Skeletal muscle tissue (tissue), 4 donors: Measurements from ENCODE around the gene SNX27. TPM values are rescaled to one million over a fixed set of nuclear protein-coding genes. Genes with fewer than 3 reads are reported as not detected.
A peak's percentile ranks its signal among the peaks of the same experiment; 100 is the strongest.
"Not testable (repeated sequence)": the region's sequence is repeated elsewhere in the genome, so short reads cannot be mapped to it uniquely, and the experiment has no call there.

Experiments used
- H3K27ac ChIP-seq: one replicate; pipeline ENCODE4 v1.7.0; 2013; ENCODE audit warnings: mild to moderate bottlenecking, low read depth, low read length, inconsistent platforms
- H3K27me3 ChIP-seq, 3 donors: one replicate each; pipeline ENCODE4 v1.7.0; 2013; ENCODE audit warnings: low read length in 3 of 3; ENCODE audit not compliant: control insufficient read depth in 3 of 3, insufficient read depth in 3 of 3
- H3K36me3 ChIP-seq, 3 donors: one replicate each; pipeline ENCODE4 v1.7.0; 2013; ENCODE audit warnings: low read length in 3 of 3; ENCODE audit not compliant: control insufficient read depth in 3 of 3, insufficient read depth in 3 of 3
- H3K4me1 ChIP-seq, 3 donors: one replicate each; pipeline ENCODE4 v1.7.0; 2013; ENCODE audit warnings: low read length in 3 of 3, mild to moderate bottlenecking in 3 of 3; ENCODE audit not compliant: control insufficient read depth in 3 of 3, insufficient read depth in 3 of 3
- H3K4me3 ChIP-seq, 3 donors: one replicate each; pipeline ENCODE4 v1.7.0; 2013; ENCODE audit warnings: low read length in 3 of 3
- H3K9ac ChIP-seq, 3 donors: one replicate each; pipeline ENCODE4 v1.7.0; 2013; ENCODE audit warnings: low read length in 3 of 3, mild to moderate bottlenecking in 3 of 3, moderate library complexity in 2 of 3, low read depth in 1 of 3
- H3K9me3 ChIP-seq, 3 donors: one replicate each; pipeline ENCODE4 v1.7.0; 2013; ENCODE audit warnings: low read length in 3 of 3; ENCODE audit not compliant: control insufficient read depth in 3 of 3
- total RNA-seq: library from RNA; depleted of rRNA; stranded (reverse); fragments of >200 nt; gene quantifications from one replicate; pipeline ENCODE4 v1.2.3, GENCODE V29; 2014
- donor health status: Osteomylitis.

SNX27 gene
- total RNA-seq, 1 donor from 2014 or later: 36.0 TPM

- H3K4me1 ChIP-seq: peaks cover 0 to 3% (median 0%) of the 10 kb centered on the region in 3 donors
- no peak overlapping the region for H3K9ac ChIP-seq
- no peaks in the 10 kb centered on the region for H3K27me3 ChIP-seq
- H3K27ac ChIP-seq: no peak overlapping the region
- no peaks in the 10 kb centered on the region for H3K36me3 ChIP-seq
- no peaks in the 10 kb centered on the region for H3K9me3 ChIP-seq
- no peak overlapping the region for H3K4me3 ChIP-seq
Measured at GRCh38 chr1:151596166-151596953, 15.5 kb upstream of the SNX27 start.

- H3K4me1 ChIP-seq, H3K9ac ChIP-seq, H3K27me3 ChIP-seq, H3K9me3 ChIP-seq, H3K36me3 ChIP-seq, H3K4me3 ChIP-seq, H3K27ac ChIP-seq: not testable (repeated sequence)
Measured at GRCh38 chr1:151602550-151602949, 9.3 kb upstream of the SNX27 start.

- Histone ChIP-seq H3K36me3 (no peaks in the 10 kb centered on the region), H3K27me3 (peaks cover 0 to 4% (median 0%) of the 10 kb centered on the region in 3 donors), H3K27ac (no peak overlapping the region), H3K4me1 (no peaks in the 10 kb centered on the region), H3K9ac (no peak overlapping the region), H3K4me3 (no peak overlapping the region), H3K9me3 (no peaks in the 10 kb centered on the region)
Measured at GRCh38 chr1:151604291-151604690, 7.6 kb upstream of the SNX27 start.

DNA sequence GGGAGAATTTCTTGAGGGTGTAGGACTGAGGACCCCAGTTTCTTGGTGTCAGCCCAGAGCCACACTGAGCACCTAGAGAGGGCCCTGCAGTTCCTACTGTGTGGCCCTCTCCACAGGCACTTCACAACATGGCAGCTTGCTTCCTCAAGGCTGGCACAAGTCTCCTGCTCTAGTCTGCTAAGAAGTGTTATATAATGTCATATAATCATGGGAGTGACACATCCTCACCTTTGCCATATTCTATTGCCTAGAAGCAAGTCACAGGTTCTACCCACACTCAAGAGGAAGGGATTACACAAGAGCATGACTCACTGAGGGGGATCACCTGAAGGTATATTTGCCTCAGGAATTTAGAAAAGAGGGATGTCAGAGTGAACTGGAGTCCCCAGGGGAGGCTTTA lies 5.5 kb upstream of the SNX27 start:
- H3K9ac ChIP-seq: no peak overlapping the region
- H3K4me1 ChIP-seq: peaks cover 0 to 3% (median 2%) of the 10 kb centered on the region in 3 donors
- H3K9me3 ChIP-seq: no peaks in the 10 kb centered on the region
- H3K27me3 ChIP-seq: peaks cover 0 to 4% (median 0%) of the 10 kb centered on the region in 3 donors
- no peak overlapping the region for H3K27ac ChIP-seq
- no peaks in the 10 kb centered on the region for H3K36me3 ChIP-seq
- no peak overlapping the region for H3K4me3 ChIP-seq

- no peak overlapping the region for H3K9ac ChIP-seq
Measured at GRCh38 chr1:151606857-151607256, 5.0 kb upstream of the SNX27 start.

GRCh38 chr1:151610142-151610541 lies 1.7 kb upstream of the SNX27 start:
- Histone ChIP-seq H3K27ac (no peak overlapping the region), H3K27me3 (peaks cover 0 to 4% (median 0%) of the 10 kb centered on the region in 3 donors), H3K4me3 (no peak overlapping the region), H3K9me3 (no peaks in the 10 kb centered on the region), H3K9ac (no peak overlapping the region), H3K4me1 (peaks cover 12 to 21% (median 13%) of the 10 kb centered on the region in 3 donors), H3K36me3 (peaks cover 0 to 3% (median 0%) of the 10 kb centered on the region in 3 donors)

More at GRCh38 chr1:151606857-151607256, 5.0 kb upstream of the SNX27 start:
- Histone ChIP-seq H3K27ac (no peak overlapping the region), H3K4me3 (no peak overlapping the region), H3K9me3 (no peaks in the 10 kb centered on the region), H3K36me3 (no peaks in the 10 kb centered on the region), H3K4me1 (peaks cover 0 to 4% (median 3%) of the 10 kb centered on the region in 3 donors), H3K27me3 (peaks cover 0 to 4% (median 0%) of the 10 kb centered on the region in 3 donors)

GRCh38 chr1:151611288-151611790 lies 511 bp upstream of the SNX27 start:
- Histone ChIP-seq H3K27me3 (peaks cover 0 to 4% (median 0%) of the 10 kb centered on the region in 3 donors), H3K9me3 (no peaks in the 10 kb centered on the region), H3K36me3 (peaks cover 0 to 3% (median 3%) of the 10 kb centered on the region in 3 donors), H3K4me1 (peaks cover 12 to 21% (median 13%) of the 10 kb centered on the region in 3 donors), H3K4me3 (peak overlapping the region; percentile 84 to 93 (median 91)), H3K9ac (peak overlapping the region in 1 of 3 donors; percentile 78), H3K27ac (peak overlapping the region; percentile 89)

- Histone ChIP-seq H3K4me3 (peak overlapping the region; percentile 84 to 93 (median 91)), H3K27me3 (no peaks in the 10 kb centered on the region), H3K27ac (peak overlapping the region; percentile 89), H3K9me3 (no peaks in the 10 kb centered on the region), H3K4me1 (peaks cover 12 to 21% (median 13%) of the 10 kb centered on the region in 3 donors), H3K36me3 (peaks cover 0 to 3% (median 3%) of the 10 kb centered on the region in 3 donors), H3K9ac (peak overlapping the region; percentile 78 to 88 (median 86))
Measured at GRCh38 chr1:151612501-151613281, 841 bp downstream of the SNX27 start.

DNA sequence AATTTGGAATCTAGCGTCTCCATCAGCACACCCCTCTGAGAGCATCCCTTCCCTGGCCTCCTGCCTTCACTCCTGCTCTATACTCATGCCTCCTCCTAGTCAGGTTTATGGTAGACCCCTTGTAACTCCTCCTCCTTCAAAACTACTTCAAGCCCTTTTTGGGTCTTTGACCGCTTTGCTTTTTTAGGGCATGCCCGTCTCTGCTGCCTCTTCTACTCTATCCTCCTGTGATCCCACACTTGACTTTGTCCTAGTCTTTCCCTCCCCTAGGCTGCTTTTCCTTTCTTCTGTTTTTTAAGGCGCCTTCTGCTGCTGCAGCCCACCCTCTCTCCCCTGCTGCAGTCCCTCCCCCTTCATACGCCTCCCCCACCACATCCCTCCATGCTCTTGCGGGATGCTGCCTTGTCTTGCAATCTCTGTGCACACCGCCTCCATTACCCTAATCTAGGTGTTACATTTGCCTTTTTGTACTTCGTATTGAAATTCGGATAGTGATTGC lies 1.5 kb downstream of the SNX27 start:
- H3K9me3 ChIP-seq: no peaks in the 10 kb centered on the region
- peak overlapping the region; percentile 78 to 88 (median 86) for H3K9ac ChIP-seq
- H3K36me3 ChIP-seq: peaks cover 0 to 3% (median 3%) of the 10 kb centered on the region in 3 donors
- peak overlapping the region; percentile 84 to 93 (median 91) for H3K4me3 ChIP-seq
- H3K27me3 ChIP-seq: no peaks in the 10 kb centered on the region
- H3K27ac ChIP-seq: no peak overlapping the region
- peaks cover 12 to 21% (median 13%) of the 10 kb centered on the region in 3 donors for H3K4me1 ChIP-seq
